ENCODE results near the gene FAM81A. TPM values are rescaled to one million over a fixed set of nuclear protein-coding genes. Genes with fewer than 3 reads are reported as not detected.
"Not testable (repeated sequence)": the region's sequence is repeated elsewhere in the genome, so short reads cannot be mapped to it uniquely, and the experiment has no call there.

Gene FAM81A
- polyA plus RNA-seq, 3 donors: 21.5 to 26.9 (median 25.9) TPM

- DNase-seq (ENCODE audit: extremely low read depth in 1 of 11, low read depth in 9 of 11, low spot score in 4 of 11): no peak
These were observed 15.7 kb downstream of the FAM81A start for GRCh38 chr15:59453474-59454215.

GRCh38 chr15:59456114-59456513 is 18.1 kb downstream of the FAM81A start:
- DNase-seq (ENCODE audit: extremely low read depth in 1 of 11, low read depth in 9 of 11, low spot score in 4 of 11): no peak

- DNase-seq (ENCODE audit: extremely low read depth in 1 of 11, low read depth in 9 of 11, low spot score in 4 of 11): no peak
These were observed 19.1 kb downstream of the FAM81A start for GRCh38 chr15:59457103-59457502.

GRCh38 chr15:59461521-59461920 is 23.5 kb downstream of the FAM81A start:
- DNase-seq (ENCODE audit: extremely low read depth in 1 of 11, low read depth in 9 of 11, low spot score in 4 of 11): no peak

- no peak for DNase-seq (ENCODE audit: extremely low read depth in 1 of 11, low read depth in 9 of 11, low spot score in 4 of 11)
These were observed 35.2 kb downstream of the FAM81A start for GRCh38 chr15:59473226-59473625.

- DNase-seq (ENCODE audit: extremely low read depth in 1 of 11, low read depth in 9 of 11, low spot score in 4 of 11): not testable (repeated sequence)
These were observed 37.2 kb downstream of the FAM81A start for GRCh38 chr15:59475161-59475560.

- no peak for DNase-seq (ENCODE audit: extremely low read depth in 1 of 11, low read depth in 9 of 11, low spot score in 4 of 11)
These were observed 46.4 kb downstream of the FAM81A start for GRCh38 chr15:59484399-59484798.

- no peak for DNase-seq (ENCODE audit: extremely low read depth in 1 of 11, low read depth in 9 of 11, low spot score in 4 of 11)
These were observed 47.0 kb downstream of the FAM81A start for GRCh38 chr15:59485036-59485435.

GRCh38 chr15:59489485-59489884 is 51.5 kb downstream of the FAM81A start:
- DNase-seq (ENCODE audit: extremely low read depth in 1 of 11, low read depth in 9 of 11, low spot score in 4 of 11): not testable (repeated sequence)

- DNase-seq (ENCODE audit: extremely low read depth in 1 of 11, low read depth in 9 of 11, low spot score in 4 of 11): no peak
These were observed 53.1 kb downstream of the FAM81A start for GRCh38 chr15:59491062-59491461.

GRCh38 chr15:59492389-59493377 is 54.7 kb downstream of the FAM81A start:
- DNase-seq (ENCODE audit: extremely low read depth in 1 of 11, low read depth in 9 of 11, low spot score in 4 of 11): peak; percentile 44 to 83 (median 66)

- peak in 2 of 11 donors; percentile 13 to 29 for DNase-seq (ENCODE audit: extremely low read depth in 1 of 11, low read depth in 9 of 11, low spot score in 4 of 11)
These were observed 63.6 kb downstream of the FAM81A start for GRCh38 chr15:59501597-59501996.

- DNase-seq (ENCODE audit: extremely low read depth in 1 of 11, low read depth in 9 of 11, low spot score in 4 of 11): no peak
These were observed 77.2 kb downstream of the FAM81A start for GRCh38 chr15:59515190-59515589.

GRCh38 chr15:59516655-59517461 is 78.9 kb downstream of the FAM81A start:
- no peak for DNase-seq (ENCODE audit: extremely low read depth in 1 of 11, low read depth in 9 of 11, low spot score in 4 of 11)

- no peak for DNase-seq (ENCODE audit: extremely low read depth in 1 of 11, low read depth in 9 of 11, low spot score in 4 of 11)
These were observed 81.3 kb downstream of the FAM81A start for GRCh38 chr15:59519329-59519728.

- no peak for DNase-seq (ENCODE audit: extremely low read depth in 1 of 11, low read depth in 9 of 11, low spot score in 4 of 11)
These were observed 83.5 kb downstream of the FAM81A start for GRCh38 chr15:59521443-59521842.

GRCh38 chr15:59522988-59523461 is 85.0 kb downstream of the FAM81A start:
- DNase-seq (ENCODE audit: extremely low read depth in 1 of 11, low read depth in 9 of 11, low spot score in 4 of 11): no peak

- DNase-seq (ENCODE audit: extremely low read depth in 1 of 11, low read depth in 9 of 11, low spot score in 4 of 11): no peak
These were observed 85.7 kb downstream of the FAM81A start for GRCh38 chr15:59523702-59524101.

GRCh38 chr15:59524331-59524731 is 86.3 kb downstream of the FAM81A start:
- no peak for DNase-seq (ENCODE audit: extremely low read depth in 1 of 11, low read depth in 9 of 11, low spot score in 4 of 11)

Data from renal cortex interstitium (tissue), 11 donors.